Dedifferentiated amniotic fluid mesenchymal stem cell (primary cell): Measurements from ENCODE around the gene PGLYRP4.

Experiments
- DNase-seq: peaks from one replicate; pipeline ENCODE4 v3.0.0-alpha.2; 2016; ENCODE audit errors: extremely low spot score

The PGLYRP4 gene

DNA sequence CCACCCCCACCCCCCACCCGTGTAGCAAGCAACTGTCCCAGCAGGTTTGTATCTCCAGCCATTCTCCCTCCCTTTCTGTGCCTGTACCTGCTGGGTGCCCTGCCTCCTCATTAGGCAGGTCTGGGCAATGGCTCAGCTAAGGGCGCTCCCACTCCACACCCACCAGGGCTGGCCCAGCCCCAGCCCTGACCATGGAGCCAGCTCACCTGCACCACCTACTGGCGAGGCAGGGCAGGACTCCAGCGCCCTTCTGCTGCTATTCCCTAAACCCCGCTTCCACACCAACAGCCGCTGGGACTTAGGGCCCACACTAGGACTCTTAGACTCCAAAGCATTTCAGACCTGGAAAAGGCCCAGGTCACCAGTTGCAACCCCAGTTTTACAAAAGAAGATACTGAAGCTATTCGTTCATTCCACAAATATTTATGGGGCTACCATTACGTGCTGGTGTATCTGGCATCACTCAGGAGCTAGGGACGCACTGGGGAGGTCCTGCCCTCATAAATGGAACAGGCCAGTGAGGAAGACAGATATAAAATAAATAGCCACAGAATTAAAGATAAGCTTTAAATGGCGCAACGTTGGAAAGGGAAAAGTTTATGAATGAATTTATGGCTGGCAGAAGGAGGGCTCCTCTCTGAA, 59.9 kb downstream of the PGLYRP4 start:
- DNase-seq: no peak
